C4-2B (cell line): Measurements from ENCODE around the gene FNDC3B.

Experiments
- H3K27ac ChIP-seq: fragments of 450-650 bp; 2 replicates; pipeline ENCODE4 v1.5.1; 2017
- ZFX ChIP-seq: fragments of 450-650 bp; IDR thresholded peaks from 2 replicates; pipeline ENCODE4 v1.6.1; 2017
- TF ChIP-seq, protein P1 (sequence below): fragments of 450-650 bp; conservative IDR thresholded peaks from 2 replicates; pipeline ENCODE4 v1.5.1; 2017; ENCODE audit warnings: mild to moderate bottlenecking

FNDC3B gene

DNA sequence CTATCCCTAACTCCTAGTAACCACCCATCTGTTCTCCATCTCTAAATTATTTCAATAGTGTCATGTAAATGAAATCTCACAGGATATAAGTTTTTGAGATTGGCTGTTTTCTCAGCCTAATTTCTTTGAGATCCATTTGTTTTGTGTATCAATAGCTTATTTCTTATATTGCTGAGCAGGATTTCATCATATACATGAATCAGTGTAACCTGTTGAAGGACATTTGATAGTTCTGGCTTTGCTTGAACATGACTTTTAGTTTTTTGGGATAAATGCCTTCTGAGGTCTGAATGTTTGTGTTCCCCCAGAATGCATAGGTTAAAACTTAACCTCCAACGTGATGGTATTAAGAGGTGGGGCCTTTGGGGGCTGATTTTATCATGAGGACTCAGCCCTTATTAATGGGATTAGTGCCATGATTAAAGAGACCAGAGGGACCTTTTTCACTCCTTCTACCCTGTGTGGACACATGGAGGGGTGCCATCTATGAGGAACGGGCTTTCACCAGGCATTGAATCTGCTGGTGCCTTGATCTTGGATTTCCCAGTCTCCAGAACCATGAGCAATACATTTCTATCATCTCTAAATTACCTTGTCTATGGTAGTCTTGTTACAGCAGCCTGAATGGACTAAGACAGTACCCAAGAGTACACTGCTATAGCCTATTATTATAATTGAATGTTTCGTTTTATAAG, 118.3 kb downstream of the FNDC3B start:
- no peak overlapping the region for H3K27ac ChIP-seq
- no peak for TF ChIP-seq ZFX

DNA sequence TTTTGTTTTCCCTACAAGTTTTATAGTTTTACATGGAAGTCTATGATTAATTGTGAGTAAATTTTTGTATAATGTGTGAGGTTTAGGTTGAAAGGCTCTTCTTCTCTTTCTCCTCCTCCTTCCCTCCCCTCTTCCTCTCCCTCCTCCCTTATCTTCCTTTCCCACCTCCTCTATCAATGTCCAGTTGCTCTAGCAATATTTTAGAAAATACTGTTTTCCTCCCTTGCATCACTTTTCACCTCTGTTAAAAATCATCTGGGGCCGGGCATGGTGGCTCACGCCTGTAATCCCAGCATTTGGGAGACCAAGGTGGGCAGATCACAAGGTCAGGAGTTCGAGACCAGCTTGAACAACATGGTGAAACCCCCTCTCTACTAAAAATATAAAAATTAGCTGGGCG, 119.4 kb downstream of the FNDC3B start:
- no peak overlapping the region for H3K27ac ChIP-seq
- TF ChIP-seq ZFX, result no peak
- TF ChIP-seq, protein P1, sequence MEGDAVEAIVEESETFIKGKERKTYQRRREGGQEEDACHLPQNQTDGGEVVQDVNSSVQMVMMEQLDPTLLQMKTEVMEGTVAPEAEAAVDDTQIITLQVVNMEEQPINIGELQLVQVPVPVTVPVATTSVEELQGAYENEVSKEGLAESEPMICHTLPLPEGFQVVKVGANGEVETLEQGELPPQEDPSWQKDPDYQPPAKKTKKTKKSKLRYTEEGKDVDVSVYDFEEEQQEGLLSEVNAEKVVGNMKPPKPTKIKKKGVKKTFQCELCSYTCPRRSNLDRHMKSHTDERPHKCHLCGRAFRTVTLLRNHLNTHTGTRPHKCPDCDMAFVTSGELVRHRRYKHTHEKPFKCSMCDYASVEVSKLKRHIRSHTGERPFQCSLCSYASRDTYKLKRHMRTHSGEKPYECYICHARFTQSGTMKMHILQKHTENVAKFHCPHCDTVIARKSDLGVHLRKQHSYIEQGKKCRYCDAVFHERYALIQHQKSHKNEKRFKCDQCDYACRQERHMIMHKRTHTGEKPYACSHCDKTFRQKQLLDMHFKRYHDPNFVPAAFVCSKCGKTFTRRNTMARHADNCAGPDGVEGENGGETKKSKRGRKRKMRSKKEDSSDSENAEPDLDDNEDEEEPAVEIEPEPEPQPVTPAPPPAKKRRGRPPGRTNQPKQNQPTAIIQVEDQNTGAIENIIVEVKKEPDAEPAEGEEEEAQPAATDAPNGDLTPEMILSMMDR, result no peak

DNA sequence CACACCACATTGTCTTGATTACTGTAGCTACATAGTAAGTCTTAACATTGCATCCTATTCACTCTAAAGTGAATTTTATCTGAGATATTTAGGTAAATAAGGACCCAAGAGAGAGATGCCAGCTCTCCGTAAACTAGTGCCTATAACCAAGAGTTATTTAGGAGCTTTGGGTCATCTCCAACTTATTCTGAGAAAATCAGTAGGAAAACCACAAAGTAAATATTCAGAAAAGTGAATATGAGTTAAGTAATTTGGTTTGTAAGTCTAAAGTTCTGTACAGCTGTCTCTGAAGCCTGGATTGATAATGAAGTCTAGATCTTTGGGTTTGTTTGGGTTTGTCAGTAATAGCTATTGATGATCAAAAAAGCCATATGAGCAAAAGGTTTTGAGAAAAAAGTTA, 120.0 kb downstream of the FNDC3B start:
- TF ChIP-seq, protein P1, result no peak
- TF ChIP-seq ZFX, result no peak
- no peak overlapping the region for H3K27ac ChIP-seq

DNA sequence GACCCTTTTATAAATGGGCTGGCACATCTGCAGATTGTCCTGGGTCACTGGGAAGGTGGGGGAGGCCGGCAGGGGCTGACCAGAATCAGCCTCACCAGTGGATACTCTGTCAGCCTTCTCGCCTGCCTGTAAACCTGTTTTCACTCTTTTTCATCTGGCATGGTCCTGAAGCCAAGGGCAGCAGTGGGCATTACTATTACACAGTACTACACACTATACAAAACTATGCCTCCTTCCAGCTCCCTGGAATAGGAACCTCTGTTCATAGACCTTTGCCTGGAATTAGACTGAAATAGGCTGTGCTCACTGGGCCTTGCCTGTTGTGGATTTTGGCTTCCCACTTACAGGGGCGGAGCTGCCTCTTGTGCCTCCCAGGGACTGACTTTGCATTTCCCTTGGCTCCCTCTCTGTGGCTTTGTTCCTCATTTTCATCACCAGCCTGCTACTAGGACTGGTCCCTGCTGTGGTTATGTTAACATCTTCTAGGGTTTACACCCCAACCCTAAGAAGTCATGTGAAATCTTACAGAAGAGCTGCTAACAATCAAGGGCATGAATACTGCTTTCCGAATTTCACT, 120.7 kb downstream of the FNDC3B start:
- no peak overlapping the region for H3K27ac ChIP-seq
- TF ChIP-seq, protein P1, result no peak
- no peak for TF ChIP-seq ZFX

DNA sequence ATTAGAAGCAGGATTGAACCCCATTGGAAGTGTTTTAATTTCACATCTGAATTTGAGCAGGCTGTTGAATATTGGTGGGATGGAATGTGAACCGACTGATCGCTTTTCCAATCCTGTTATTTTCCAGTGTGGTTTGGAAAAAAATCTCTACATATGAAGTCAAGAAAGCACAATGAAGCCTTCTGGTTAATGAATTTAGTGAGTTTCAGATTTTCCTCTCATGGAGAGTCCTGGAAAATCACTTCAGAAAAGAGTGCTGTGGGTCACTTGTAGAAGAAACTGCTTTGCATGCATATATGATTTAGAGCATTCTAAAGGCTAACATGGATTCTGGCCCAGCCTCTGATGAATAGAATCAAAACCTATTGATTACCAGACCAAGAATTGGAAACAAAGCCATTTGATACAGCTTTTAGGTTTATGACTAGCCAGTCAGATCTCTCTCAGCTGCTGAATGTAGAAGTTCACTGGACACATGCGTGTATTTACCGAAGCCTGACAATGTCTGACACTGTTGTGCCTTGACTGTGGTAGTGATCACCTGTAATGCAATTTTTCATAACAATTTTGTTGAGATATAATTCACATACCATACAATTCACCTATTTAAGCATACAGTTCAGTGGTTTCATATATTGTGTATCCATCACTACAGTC, 121.9 kb downstream of the FNDC3B start:
- H3K27ac ChIP-seq, result no peak overlapping the region
- TF ChIP-seq, protein P1, result no peak

DNA sequence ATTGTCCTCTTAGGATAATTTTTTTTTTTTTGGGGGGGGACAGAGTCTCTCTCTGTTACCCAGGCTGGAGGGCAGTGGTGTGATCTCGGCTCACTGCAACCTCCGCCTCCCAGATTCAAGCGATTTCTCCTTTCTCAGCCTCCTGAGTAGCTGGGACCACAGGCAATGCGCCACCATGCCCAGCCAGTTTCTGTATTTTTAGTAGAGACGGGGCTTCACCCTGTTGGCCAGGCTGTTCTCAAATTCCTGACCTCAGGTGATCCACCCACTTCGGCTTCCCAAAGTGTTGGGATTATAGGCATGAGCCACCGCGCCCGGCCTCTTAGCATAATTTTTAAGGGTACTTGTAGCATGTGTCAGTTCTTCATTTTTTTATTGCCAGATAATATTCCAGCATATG, 122.6 kb downstream of the FNDC3B start:
- H3K27ac ChIP-seq, result no peak overlapping the region
- TF ChIP-seq, protein P1, result no peak
- TF ChIP-seq ZFX, result no peak

DNA sequence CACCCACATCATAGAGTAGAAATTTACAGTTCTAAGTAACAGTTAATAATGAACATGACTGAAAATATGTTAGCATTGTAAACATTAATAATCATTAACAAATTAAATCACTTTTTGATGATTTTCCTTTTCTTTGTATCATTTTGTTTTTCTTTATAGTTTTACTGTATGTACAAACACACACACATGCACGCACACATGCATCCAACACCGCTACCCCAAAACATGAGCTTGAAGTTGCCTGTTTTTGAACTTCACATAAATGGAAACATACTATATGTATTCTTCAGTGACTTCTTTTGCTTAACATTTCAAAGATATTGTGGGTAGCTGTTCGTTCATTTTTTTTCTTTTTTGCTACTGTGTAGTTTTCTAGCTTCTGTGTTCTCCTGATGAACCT, 123.9 kb downstream of the FNDC3B start:
- no peak overlapping the region for H3K27ac ChIP-seq
- no peak for TF ChIP-seq ZFX
- TF ChIP-seq, protein P1, result no peak
